ENCODE results near the gene INCENP. TPM values are rescaled to one million over a fixed set of nuclear protein-coding genes. Genes with fewer than 3 reads are reported as not detected.

INCENP gene
- total and polyA plus RNA-seq, 2 of the 13 experiments (the other 11 are each of a cell fraction or from before 2014, with no cell fraction given): 14.1 to 37.3 TPM

GRCh38 chr11:62127426-62127825 is 3.6 kb downstream of the INCENP start (continued):
- TF ChIP-seq, protein P1, sequence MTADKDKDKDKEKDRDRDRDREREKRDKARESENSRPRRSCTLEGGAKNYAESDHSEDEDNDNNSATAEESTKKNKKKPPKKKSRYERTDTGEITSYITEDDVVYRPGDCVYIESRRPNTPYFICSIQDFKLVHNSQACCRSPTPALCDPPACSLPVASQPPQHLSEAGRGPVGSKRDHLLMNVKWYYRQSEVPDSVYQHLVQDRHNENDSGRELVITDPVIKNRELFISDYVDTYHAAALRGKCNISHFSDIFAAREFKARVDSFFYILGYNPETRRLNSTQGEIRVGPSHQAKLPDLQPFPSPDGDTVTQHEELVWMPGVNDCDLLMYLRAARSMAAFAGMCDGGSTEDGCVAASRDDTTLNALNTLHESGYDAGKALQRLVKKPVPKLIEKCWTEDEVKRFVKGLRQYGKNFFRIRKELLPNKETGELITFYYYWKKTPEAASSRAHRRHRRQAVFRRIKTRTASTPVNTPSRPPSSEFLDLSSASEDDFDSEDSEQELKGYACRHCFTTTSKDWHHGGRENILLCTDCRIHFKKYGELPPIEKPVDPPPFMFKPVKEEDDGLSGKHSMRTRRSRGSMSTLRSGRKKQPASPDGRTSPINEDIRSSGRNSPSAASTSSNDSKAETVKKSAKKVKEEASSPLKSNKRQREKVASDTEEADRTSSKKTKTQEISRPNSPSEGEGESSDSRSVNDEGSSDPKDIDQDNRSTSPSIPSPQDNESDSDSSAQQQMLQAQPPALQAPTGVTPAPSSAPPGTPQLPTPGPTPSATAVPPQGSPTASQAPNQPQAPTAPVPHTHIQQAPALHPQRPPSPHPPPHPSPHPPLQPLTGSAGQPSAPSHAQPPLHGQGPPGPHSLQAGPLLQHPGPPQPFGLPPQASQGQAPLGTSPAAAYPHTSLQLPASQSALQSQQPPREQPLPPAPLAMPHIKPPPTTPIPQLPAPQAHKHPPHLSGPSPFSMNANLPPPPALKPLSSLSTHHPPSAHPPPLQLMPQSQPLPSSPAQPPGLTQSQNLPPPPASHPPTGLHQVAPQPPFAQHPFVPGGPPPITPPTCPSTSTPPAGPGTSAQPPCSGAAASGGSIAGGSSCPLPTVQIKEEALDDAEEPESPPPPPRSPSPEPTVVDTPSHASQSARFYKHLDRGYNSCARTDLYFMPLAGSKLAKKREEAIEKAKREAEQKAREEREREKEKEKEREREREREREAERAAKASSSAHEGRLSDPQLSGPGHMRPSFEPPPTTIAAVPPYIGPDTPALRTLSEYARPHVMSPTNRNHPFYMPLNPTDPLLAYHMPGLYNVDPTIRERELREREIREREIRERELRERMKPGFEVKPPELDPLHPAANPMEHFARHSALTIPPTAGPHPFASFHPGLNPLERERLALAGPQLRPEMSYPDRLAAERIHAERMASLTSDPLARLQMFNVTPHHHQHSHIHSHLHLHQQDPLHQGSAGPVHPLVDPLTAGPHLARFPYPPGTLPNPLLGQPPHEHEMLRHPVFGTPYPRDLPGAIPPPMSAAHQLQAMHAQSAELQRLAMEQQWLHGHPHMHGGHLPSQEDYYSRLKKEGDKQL (CRISPR knock-in tag; IDR thresholded peaks at IDR 0.05; ENCODE audit: low read depth): no peak
- TF ChIP-seq SP4 (CRISPR knock-in tag; IDR thresholded peaks at IDR 0.05): no peak
- TF ChIP-seq SIX4 (CRISPR knock-in tag; IDR thresholded peaks at IDR 0.05): no peak
- TF ChIP-seq TOE1 (CRISPR knock-in tag; IDR thresholded peaks at IDR 0.05): no peak

DNA sequence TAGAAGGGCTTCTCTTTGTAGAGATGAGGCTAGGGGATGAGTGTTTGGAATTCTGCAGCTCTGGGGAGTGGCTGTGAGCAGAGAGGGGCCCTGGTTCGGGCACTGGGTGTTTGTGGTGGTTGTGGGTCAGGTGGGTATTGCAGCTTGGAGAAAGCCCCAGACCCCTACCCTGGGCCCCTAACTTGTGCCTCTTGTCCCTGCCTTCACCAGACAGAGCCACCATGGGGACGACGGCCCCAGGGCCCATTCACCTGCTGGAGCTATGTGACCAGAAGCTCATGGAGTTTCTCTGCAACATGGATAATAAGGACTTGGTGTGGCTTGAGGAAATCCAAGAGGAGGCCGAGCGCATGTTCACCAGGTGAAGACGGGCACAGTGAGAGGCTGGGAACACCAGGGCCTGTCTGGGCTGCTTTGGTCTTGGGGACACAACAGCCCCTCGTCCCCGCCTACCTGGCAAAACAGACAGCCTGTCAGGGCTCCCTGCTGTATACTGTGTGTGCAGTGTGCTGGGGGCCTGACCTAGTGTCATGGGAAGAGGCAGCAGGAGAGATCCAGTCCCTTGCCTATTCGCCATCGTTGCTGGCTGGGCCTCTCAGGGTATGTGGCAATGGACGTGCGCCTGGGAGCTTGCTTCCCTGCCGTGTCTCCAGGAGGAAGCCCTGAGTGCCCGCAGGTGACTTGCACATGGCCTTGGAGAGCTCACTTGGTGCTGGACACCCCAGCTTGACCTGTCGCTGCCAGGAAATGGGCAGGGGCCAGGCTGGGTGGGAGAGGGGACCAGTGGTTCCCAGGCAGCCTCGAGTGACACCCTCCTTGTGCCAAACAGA is 4.3 kb downstream of the INCENP start:
- Histone ChIP-seq H3K9ac (ENCODE audit: insufficient read depth, low read depth, low read length) (no peak overlapping the region), H3K9me3 (ENCODE audit: low read length) (no peaks in the 10 kb centered on the region), H3K4me2 (ENCODE audit: low read depth, low read length) (no peak overlapping the region), H4K20me1 (ENCODE audit: insufficient read depth, low read length) (no peaks in the 10 kb centered on the region), H2AFZ (ENCODE audit: low read length) (no peak overlapping the region), H3K79me2 (ENCODE audit: insufficient read depth, low read length) (peaks cover 69% of the 10 kb centered on the region), H3K4me1 (ENCODE audit: insufficient read depth, low read length) (peaks cover 20% of the 10 kb centered on the region), H3K36me3 (replicated peaks in 1 of 2; ENCODE audit: control insufficient read depth in 1 of 2, insufficient read depth in 2 of 2, low read length in 2 of 2) (peaks cover 19 to 54% of the 10 kb centered on the region in 2 experiments; a peak in 4 of 5 replicates), H3K27me3 (ENCODE audit: control insufficient read depth in 1 of 2, insufficient read depth in 2 of 2, low read length in 2 of 2) (no peaks in the 10 kb centered on the region; a peak in 1 of 5 replicates), H3K27ac (ENCODE audit: extremely low read length, insufficient read depth, low read length) (no peak overlapping the region), H3K4me3 (replicated peaks in 1 of 3; ENCODE audit: insufficient read depth in 1 of 3, low read depth in 2 of 3, low read length in 3 of 3) (no peak overlapping the region)
- 99% methylated on average over 9 of the region's 16 CpGs for WGBS (ENCODE audit: low lambda C conversion rate)
- ChIA-PET POLR2A (no interaction called here), CTCF (ENCODE audit: low intra/inter-chr PET ratio, low total read pairs) (no interaction called here)
- FAIRE-seq (no peak), ATAC-seq (no peak), DNase-seq (ENCODE audit: low spot score) (no peak)
- intact Hi-C loops (cut with micrococcal nuclease; ENCODE audit: unreplicated experiment) (no loop called here), in situ Hi-C loops (cut with HindIII; ENCODE audit: extremely low pct_ligation_motif_present, low pct_unique_long_range_greater_than_20kb) (no loop called here)
- BruUV-seq (replicated peaks): no TSS peak
- TF ChIP-seq ZMYM4 (CRISPR knock-in tag; IDR thresholded peaks at IDR 0.05): no peak
- no peak for TF ChIP-seq SALL2 (CRISPR knock-in tag; IDR thresholded peaks at IDR 0.05)
- no peak for TF ChIP-seq FLYWCH1 (CRISPR knock-in tag; IDR thresholded peaks at IDR 0.05)
- TF ChIP-seq ZSCAN9 (CRISPR knock-in tag; IDR thresholded peaks at IDR 0.05; ENCODE audit: borderline replicate concordance): no peak

Data from HepG2 (cell line).